ENCODE measurements around the gene SNIP1.
"Not testable (repeated sequence)": the region's sequence is repeated elsewhere in the genome, so short reads cannot be mapped to it uniquely, and the experiment has no call there.

SNIP1 gene, protein sequence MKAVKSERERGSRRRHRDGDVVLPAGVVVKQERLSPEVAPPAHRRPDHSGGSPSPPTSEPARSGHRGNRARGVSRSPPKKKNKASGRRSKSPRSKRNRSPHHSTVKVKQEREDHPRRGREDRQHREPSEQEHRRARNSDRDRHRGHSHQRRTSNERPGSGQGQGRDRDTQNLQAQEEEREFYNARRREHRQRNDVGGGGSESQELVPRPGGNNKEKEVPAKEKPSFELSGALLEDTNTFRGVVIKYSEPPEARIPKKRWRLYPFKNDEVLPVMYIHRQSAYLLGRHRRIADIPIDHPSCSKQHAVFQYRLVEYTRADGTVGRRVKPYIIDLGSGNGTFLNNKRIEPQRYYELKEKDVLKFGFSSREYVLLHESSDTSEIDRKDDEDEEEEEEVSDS

DNA sequence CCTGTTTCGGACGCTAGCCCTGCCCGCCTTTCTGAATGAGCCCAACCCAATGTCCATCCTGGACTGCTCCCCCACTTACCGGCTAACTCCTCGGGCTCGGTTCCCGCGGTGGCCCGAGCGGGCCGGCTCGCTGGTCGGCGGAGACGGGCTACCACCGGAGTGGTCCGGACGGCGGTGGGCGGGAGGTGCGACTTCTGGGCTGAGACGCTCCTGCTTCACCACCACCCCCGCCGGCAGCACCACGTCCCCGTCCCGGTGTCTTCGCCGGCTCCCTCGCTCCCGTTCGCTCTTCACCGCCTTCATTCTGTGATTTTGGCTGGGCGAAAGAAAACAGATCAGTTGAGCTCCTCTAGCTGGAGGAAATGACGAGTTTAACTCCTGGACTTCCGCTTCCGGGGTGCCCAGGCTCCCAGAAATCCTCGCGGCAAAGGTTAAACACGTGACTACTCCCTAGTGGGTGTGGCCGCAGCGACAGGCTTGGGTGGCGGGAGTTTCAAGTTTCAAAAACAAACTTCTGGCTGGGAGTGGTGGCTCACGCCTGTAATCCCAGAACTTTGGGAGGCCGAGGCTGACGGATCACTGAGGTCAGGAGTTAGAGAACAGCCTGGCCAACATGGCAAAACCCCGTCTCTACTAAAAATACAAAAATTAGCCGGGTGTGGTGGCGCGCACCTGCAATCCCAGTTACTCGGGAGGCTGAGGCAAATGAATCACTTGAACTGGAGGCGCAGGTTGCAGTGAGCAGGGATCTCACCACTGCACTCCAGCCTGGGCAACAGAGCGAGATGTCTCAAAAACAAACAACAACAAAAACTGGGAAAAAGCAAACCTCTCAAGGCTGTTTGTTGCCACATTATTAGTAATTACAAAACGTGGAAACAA lies at the start of gene SNIP1:
SNIP1 (minus strand) TSS at position 367 of the 882 bp plus-strand sequence; CDS start at position 303, 64 bp downstream.
- peak; percentile 91 for DNase-seq

GRCh38 chr1:37602750-37603694 lies 48.9 kb upstream of the SNIP1 start:
- DNase-seq: no peak

DNA sequence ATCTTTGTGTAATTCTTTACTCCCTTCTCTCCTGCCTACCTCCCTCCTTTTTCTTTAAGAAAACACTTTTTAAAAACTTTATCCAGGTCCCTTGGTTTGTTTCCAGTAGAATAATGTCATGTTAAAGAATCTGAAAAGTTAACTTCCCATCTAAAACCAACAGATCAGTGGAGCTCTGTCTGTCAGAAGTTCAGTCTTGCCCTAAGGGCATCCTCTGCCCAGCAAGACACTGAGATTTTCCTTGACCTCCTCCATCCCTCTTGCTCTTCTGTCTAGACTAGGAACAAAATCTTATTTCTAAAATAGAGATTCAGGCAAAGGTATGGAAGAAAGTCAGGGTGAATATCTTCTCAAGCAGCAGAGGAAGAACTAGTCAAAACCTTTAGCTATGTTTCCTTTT lies 47.3 kb upstream of the SNIP1 start:
- no peak for DNase-seq

DNA sequence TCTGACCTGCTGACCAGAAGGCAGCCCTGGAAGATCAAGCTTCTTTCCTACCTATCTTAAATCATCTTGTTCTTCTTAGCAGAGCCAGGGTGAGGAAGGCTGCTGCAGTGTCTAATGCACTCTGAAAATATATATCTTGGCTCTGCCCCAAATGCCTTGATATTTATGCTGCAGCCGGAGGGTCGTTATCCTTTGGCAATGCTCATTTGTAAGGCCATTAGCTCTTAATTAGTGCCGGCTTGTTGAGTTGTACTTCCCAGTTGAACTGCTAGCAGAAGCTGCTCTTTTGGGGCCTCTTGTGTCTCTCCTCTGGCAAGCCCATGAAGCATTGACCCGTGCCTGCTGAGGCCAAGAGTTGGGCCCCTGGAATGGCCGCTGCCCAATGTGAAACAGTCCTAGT lies 45.8 kb upstream of the SNIP1 start:
- DNase-seq: no peak

DNA sequence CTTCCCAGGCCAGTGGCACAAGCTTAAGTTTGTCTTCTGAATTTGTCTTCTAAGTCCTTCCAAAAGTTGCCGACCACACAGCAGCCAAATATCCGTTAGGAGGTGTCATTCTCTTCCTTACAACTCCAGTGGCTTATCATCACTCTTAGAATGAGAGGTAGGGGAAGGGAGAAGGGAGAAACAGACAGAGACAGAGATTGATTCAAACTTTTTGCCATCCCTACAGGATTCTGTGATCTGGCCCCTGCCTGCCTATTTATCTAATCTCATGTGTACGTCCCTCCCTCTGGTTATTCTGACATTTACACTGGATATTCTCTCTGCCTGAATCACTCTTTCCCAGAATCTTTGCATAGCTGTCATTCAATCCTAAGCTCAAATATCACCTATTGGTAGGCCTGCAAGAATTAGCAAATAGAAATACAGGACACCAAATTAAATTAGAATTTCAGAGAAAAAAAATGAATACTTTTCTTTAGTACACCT lies 42.1 kb upstream of the SNIP1 start:
- DNase-seq: no peak

GRCh38 chr1:37595440-37596181 lies 41.5 kb upstream of the SNIP1 start, which contains the start of gene GNL2:
Gene GNL2, minus strand, starts transcription at chr1:37595937. Its CDS starts 115 bp downstream, at chr1:37595822.
- peak; percentile 90 for DNase-seq

DNA sequence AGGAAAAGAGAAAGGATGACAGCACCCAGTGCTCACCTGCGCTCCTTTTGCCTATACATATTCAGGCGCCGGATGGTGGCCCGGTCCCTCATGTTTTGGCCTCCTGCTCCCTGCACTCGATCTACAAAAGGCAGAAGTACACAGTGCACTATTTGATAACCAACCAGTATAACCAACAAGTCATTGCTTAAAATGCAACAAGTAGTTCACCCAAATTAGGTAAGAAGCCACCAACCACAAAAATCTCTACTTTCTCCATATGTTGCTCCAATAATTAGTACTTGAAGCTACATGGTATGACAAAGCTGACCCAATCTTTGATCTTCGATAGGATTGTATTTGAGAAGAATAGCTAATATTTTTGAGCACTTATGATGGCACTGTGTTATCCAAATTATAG lies 39.6 kb upstream of the SNIP1 start:
- no peak for DNase-seq

DNA sequence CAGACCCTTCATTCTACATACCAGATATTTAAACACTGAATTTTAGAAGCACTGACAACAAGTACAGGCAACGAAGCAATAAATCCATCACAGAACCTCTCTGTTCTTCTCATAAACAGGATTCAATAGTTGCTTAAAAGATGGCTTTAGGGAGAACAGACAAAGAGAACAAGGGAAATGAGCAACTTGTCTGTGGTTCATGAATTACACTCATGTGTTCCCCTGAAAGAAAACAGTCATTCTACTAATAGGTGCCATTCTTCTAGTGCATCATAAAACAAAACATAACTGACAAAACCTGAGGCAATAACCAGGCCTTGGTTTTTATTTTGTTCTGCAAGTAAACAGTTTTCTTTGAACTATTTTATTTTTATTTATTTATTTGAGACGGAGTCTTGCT lies 34.8 kb upstream of the SNIP1 start:
- DNase-seq: no peak

DNA sequence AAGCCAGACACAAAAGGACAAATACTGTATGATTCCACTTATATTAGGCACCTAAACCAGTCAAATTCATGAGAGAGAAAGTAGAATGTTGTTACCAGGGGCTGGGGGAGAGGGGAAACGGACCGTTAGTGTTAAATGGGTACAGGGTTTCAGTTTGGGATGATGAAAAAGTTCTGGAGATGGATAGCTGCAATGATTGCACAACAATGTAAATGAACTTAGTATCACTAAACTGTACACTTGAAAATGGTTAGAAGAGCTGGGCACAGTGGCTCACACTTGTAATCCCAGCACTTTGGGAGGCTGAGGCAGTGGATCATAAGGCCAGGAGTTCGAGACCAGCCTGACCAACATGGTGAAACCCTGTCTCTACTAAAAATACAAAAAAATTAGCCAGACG lies 30.5 kb upstream of the SNIP1 start:
- DNase-seq: not testable (repeated sequence)

DNA sequence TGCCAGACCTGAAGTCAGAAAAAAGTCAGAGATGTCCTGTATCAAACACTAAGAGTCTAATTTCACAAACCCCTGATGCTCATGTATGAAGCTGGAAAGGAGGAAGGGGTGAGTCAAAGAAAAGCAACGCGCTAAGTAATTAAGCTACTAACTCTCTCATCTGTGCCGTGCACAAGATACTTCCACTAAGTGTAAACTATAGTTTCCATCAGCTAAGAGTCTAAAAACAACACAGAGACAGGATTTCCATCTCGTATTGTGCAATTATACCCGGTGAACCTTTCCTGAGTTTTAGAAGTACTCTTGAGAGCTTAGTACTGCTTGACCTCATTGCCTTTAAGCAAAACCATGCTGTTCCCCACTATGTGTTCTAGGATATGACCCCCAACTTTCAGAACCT lies 21.6 kb upstream of the SNIP1 start:
- no peak for DNase-seq

- no peak for DNase-seq
These were observed 20.9 kb upstream of the SNIP1 start for GRCh38 chr1:37574834-37575480.

GRCh38 chr1:37570528-37571334 lies 16.6 kb upstream of the SNIP1 start:
- no peak for DNase-seq

GRCh38 chr1:37567023-37567422 lies 12.9 kb upstream of the SNIP1 start:
- DNase-seq: no peak

- DNase-seq: no peak
These were observed 10.8 kb upstream of the SNIP1 start for GRCh38 chr1:37564892-37565291.

GRCh38 chr1:37562984-37563383 lies 8.9 kb upstream of the SNIP1 start:
- no peak for DNase-seq

DNA sequence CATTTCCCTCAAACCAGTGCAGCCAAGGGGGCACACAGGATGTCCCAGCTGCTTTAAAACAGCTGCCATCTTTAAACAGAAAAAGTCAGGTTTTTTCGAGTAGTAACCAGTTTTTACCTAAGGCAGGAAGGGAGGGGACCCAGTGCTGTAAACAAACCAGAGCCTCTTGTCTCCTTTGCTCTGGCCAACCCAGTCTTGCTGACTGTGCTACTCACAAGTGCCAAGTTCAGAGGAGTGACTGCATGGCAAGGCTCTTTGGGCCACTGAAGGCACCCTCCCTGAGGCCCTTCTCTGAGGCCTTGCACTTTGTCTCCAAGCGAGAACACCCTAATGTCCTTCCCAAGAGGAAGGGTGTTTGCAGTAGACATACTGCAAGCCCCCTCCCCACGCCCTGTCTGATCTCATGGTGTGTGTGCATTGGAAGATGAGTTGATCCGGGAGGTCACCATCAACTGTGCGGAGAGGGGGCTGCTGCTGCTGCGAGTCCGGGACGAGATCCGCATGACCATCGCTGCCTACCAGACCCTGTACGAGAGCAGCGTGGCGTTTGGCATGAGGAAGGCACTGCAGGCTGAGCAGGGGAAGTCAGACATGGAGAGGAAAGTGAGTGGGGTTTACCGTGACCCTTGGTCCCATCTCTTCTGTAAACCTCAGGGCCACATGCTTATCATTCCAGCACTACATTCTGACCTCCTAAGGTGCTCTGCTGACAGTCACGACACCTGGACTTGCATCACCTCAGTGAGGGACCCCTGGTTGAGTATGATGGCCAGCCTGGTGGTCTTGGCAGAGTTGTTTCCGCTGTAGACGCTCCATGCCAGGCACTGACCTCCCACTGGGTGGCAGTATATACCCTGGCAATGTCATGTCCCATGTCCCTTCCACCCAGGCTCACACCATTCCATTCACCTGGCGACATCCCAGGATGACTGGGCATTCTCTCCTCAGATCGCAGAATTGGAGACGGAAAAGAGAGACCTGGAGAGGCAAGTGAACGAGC lies 7.3 kb upstream of the SNIP1 start:
- no peak for DNase-seq

DNA sequence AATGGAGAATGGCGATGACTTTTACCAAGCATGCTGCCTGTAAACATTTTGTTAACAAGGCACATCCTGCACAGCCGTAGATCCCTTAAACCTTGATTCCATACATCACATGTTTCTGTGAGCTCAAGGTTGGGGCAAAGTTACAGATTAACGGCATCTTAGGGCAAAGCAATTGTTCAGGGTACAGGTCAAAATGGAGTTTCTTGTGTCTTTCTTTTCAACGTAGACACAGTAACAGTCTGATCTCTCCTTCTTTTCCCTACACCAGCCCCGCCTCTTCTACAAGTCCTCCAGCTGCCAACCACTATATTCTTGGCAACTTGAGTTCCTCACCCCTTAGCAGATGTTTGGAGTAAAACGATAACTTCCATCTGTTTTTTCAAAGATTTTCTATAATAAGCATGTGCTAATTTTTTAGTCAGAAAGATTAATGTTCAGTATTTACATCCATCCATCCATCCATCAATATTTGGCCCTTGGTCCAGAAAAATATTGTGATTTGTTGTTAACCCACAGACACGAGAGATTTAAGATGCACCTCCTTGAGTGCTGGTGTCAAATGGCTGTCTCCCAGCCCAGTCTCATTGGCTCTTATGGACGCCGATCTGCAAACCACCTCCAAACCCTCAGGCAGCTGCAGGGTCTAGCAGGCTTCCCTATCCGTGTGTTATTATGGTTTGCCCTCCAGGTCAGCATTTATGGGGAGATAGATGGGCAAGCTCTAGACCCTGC lies 6.5 kb upstream of the SNIP1 start:
- no peak for DNase-seq

DNA sequence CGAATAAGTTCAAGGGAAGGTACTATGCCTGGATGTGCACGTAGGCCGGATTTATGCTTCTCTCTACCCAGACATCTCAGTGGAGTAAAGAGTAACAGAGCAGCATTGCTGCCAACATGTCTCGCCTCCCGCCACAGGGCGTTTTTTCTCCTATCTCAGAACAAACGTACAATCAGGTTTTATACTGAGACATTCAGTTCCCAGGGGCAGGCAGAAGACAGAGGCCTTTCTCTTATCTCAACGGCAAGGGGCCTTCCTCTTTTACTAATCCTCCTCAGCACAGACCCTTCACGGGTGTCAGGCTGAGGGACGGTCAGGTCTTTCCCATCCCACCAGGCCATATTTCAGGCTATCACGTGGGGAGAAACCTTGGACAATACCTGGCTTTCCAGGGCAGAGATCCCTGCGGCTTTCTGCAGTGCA lies 5.9 kb upstream of the SNIP1 start:
- DNase-seq: not testable (repeated sequence)

Data from NCI-H1048 (cell line).